Measurements from ENCODE around the gene ANTKMT. TPM values are rescaled to one million over a fixed set of nuclear protein-coding genes. Genes with fewer than 3 reads are reported as not detected.
A peak's percentile ranks its signal among the peaks of the same experiment; 100 is the strongest.

The ANTKMT gene
- total and polyA plus RNA-seq, 2 of the 8 experiments (the other 6 are each of a cell fraction or from before 2014, with no cell fraction given) = 26.5 to 26.6 TPM

GRCh38 chr16:769184-769784 is 48.3 kb downstream of the ANTKMT start:
- no peak overlapping the region for H3K4ac ChIP-seq (replicated peaks; ENCODE audit: insufficient read length, low read depth, low read length)
- no peak overlapping the region for H2BK12ac ChIP-seq (ENCODE audit: low read depth, low read length)
- ChIA-PET POLR2A (ENCODE audit: partially characterized antibody) (interaction anchor here (1.0 to 2.3 kb wide), 4 partner anchors 10 to 49 kb away, joined by 3 to 7 read pairs (median 4); partner anchors contain the start of gene ANTKMT), CTCF (ENCODE audit: partially characterized antibody) (interaction anchor here (0.6 to 1.3 kb wide), 5 partner anchors 19 to 61 kb away, joined by 3 to 5 read pairs (median 3); partner anchors contain the start of gene CIAO3)
- H4K91ac ChIP-seq (replicated peaks; ENCODE audit: insufficient read length, low read length) = peak overlapping the region; percentile 89
- no peaks in the 10 kb centered on the region for H3K27me3 ChIP-seq (replicated peaks in 1 of 4; ENCODE audit: control insufficient read depth in 3 of 4, extremely low read depth in 1 of 4, insufficient read depth in 3 of 4, low read length in 3 of 4)
- 64% methylated on average over 11 of the region's 20 CpGs; no CpG with 5 or more reads in 1 of the 2 experiments for WGBS, 2 experiments (ENCODE audit: extremely low coverage in 1 of 2, insufficient coverage in 1 of 2, insufficient read length in 1 of 2, insufficient replicate concordance in 2 of 2, low coverage in 1 of 2, low lambda C conversion rate in 2 of 2, missing lambda C conversion rate in 1 of 2)
- H3K23me2 ChIP-seq (ENCODE audit: low read depth, low read length) = no peaks in the 10 kb centered on the region; the same call in 1 of the 2 replicates
- peak overlapping the region; percentile 2; the same call in 1 of the 2 replicates for H4K8ac ChIP-seq (ENCODE audit: extremely low read depth, insufficient read depth, low read length)
- no peaks in the 10 kb centered on the region for H3K36me3 ChIP-seq (ENCODE audit: control insufficient read depth in 2 of 4, insufficient read depth in 4 of 4, low read length in 3 of 4)
- peak overlapping the region; percentile 46; the same call in 1 of the 2 replicates for H2BK15ac ChIP-seq (ENCODE audit: low read length)
- no peak overlapping the region for H3K14ac ChIP-seq (ENCODE audit: insufficient read length)
- H4K5ac ChIP-seq (ENCODE audit: insufficient read length, low read depth, low read length) = no peak overlapping the region
- no peak overlapping the region for H2BK20ac ChIP-seq (ENCODE audit: low read length)
- no peak overlapping the region for H3K56ac ChIP-seq (replicated peaks; ENCODE audit: insufficient read length, low read depth, low read length)
- H3K79me2 ChIP-seq (ENCODE audit: control insufficient read depth in 1 of 2, insufficient read depth in 2 of 2, low read length in 2 of 2) = no peaks in the 10 kb centered on the region
- no peaks in the 10 kb centered on the region for H4K20me1 ChIP-seq (replicated peaks in 1 of 2; ENCODE audit: control insufficient read depth in 1 of 2, insufficient read depth in 2 of 2, low read length in 2 of 2)
- no peak overlapping the region for H2AK5ac ChIP-seq (ENCODE audit: low read depth, low read length)
- no peak for FAIRE-seq
- H3K23ac ChIP-seq (ENCODE audit: insufficient read length) = no peak overlapping the region
- H3K18ac ChIP-seq (ENCODE audit: extremely low read depth, low read length) = no peak overlapping the region; the same call in 1 of the 2 replicates
- peaks cover 0 to 8% (median 6%) of the 10 kb centered on the region in 4 experiments; a peak in 5 of 7 replicates for H3K4me1 ChIP-seq (replicated peaks in 1 of 4; ENCODE audit: control insufficient read depth in 3 of 4, insufficient read depth in 4 of 4, low read length in 3 of 4)
- no peak overlapping the region for H2BK120ac ChIP-seq (replicated peaks; ENCODE audit: low read depth, low read length)
- no peak for DNase-seq (ENCODE audit: low read depth in 1 of 2, low spot score in 2 of 2)
- no peaks in the 10 kb centered on the region for H3K79me1 ChIP-seq (ENCODE audit: low read depth, low read length)
- no peak overlapping the region for H2AFZ ChIP-seq (ENCODE audit: low read length)
- H3K9me3 ChIP-seq (ENCODE audit: insufficient read depth in 2 of 2, low read depth in 1 of 2, low read length in 1 of 2) = no peaks in the 10 kb centered on the region
- H3K4me2 ChIP-seq (ENCODE audit: insufficient read depth in 1 of 2, low read depth in 2 of 2, low read length in 2 of 2) = no peak overlapping the region
- no peak overlapping the region for H2BK5ac ChIP-seq (ENCODE audit: low read depth, low read length)
- no peak overlapping the region for H3K27ac ChIP-seq (ENCODE audit: low read depth, low read length)
- 0 out of 8 replicates have a peak overlapping the region, but pooled peaks of 1 of the 4 experiments have one; percentile 19 for H3K4me3 ChIP-seq (ENCODE audit: extremely low read depth in 1 of 4, insufficient read depth in 2 of 4, low read depth in 3 of 4, low read length in 4 of 4)
- no peak overlapping the region for H3K9ac ChIP-seq (replicated peaks in 1 of 4; ENCODE audit: extremely low read depth in 1 of 4, low read depth in 3 of 4, low read length in 3 of 4)
- TF ChIP-seq RBBP5 (IDR thresholded peaks at IDR 0.05; ENCODE audit: borderline replicate concordance, low read depth, low read length) (no peak), CHD1 (IDR thresholded peaks at IDR 0.05; ENCODE audit: low read depth, low read length) (no peak), GABPA (IDR thresholded peaks at IDR 0.05; ENCODE audit: borderline replicate concordance, insufficient read depth, low read length) (no peak), CREB1 (IDR thresholded peaks at IDR 0.05) (no peak), TEAD4 (IDR thresholded peaks at IDR 0.05; ENCODE audit: low read depth, low read length) (no peak), YY1 (IDR thresholded peaks at IDR 0.05; ENCODE audit: low read depth, low read length) (no peak), USF2 (IDR thresholded peaks at IDR 0.05; ENCODE audit: low read length) (no peak), KDM1A (IDR thresholded peaks at IDR 0.05; ENCODE audit: borderline replicate concordance, low read length) (no peak), ASH2L (IDR thresholded peaks at IDR 0.05; ENCODE audit: low read length) (no peak), TAF1 (IDR thresholded peaks at IDR 0.05; ENCODE audit: low read depth, low read length) (no peak), MAX (IDR thresholded peaks at IDR 0.05) (no peak), TBP (IDR thresholded peaks at IDR 0.05; ENCODE audit: low read depth, low read length) (no peak)
